HCT116 (cell line): ENCODE measurements around the gene ATP2B3. TPM values are rescaled to one million over a fixed set of nuclear protein-coding genes. Genes with fewer than 3 reads are reported as not detected.

Experiments
- ATAC-seq: fragments of 200-7000 bp; cut with Tn5 transposase; 2 replicates; pipeline ENCODE4 v1.9.1; 2020; ENCODE audit warnings: mild to moderate bottlenecking, moderate library complexity
- BruUV-seq: library from RNA; stranded (reverse); fragments of 400-500 nt; replicated peaks from 2 replicates; lab custom pipeline; 2021; lab: Mats Ljungman, UMichigan
- CTCF ChIA-PET: fragments of 300-600 bp; sonication (Branson Sonifier 250); formaldehyde crosslinking; loops from one replicate; lab custom pipeline; 2021; ENCODE audit warnings: antibody characterized with exemption; lab: Charles Lee
- POLR2A ChIA-PET: fragments of 300-600, 350-600 bp; sonication (Branson Sonifier 250); formaldehyde crosslinking; loops from one replicate; lab custom pipeline; 2021; ENCODE audit warnings: antibody characterized with exemption; lab: Charles Lee
- RAD21 ChIA-PET, 2 experiments: fragments of 300-600 bp; sonication (Branson Sonifier 250); formaldehyde crosslinking; loops; one replicate each; lab custom pipeline; 2023; ENCODE audit warnings: low total read pairs in 2 of 2; ENCODE audit not compliant: uncharacterized antibody in 2 of 2, unreplicated experiment in 2 of 2, low non-redundant PET in 1 of 2; lab: Charles Lee
- DNase-seq: peaks from one replicate; pipeline ENCODE4 v3.0.0-alpha.2; 2010; ENCODE audit warnings: low read depth, low spot score
- H2AFZ ChIP-seq: fragments of 200-600 bp; shearing (Covaris generic), sonication (generic); 2 replicates; pipeline ENCODE4 v1.6.1; 2017; ENCODE audit warnings: low read depth, mixed run types, mixed read lengths, antibody characterized with exemption, low read length; ENCODE audit not compliant: poor library complexity, severe bottlenecking
- H3K27ac ChIP-seq: 2 replicates; pipeline ENCODE4 v1.5.1; 2012; ENCODE audit warnings: low read depth, low read length
- H3K27me3 ChIP-seq: fragments of 200-600 bp; sonication (generic); 2 replicates; pipeline ENCODE4 v1.6.1; 2016; ENCODE audit warnings: mixed run types, low read length, mixed read lengths; ENCODE audit not compliant: insufficient read depth
- H3K36me3 ChIP-seq, 2 experiments: fragments of 200-500 bp in 1 of 2; fragments of 200-600 bp in 1 of 2; sonication (Bioruptor generic) in 1 of 2; sonication (generic) in 1 of 2; 2 replicates each; pipeline versions ENCODE4 v1.5.1 to v1.6.1; 2014 to 2016; ENCODE audit warnings: low read length in 2 of 2, inconsistent platforms in 1 of 2, mixed read lengths in 1 of 2, mixed run types in 1 of 2; ENCODE audit not compliant: insufficient read depth in 2 of 2, control insufficient read depth in 1 of 2
- H3K4me1 ChIP-seq, 2 experiments: fragments of 200-600 bp in 1 of 2; sonication (generic) in 1 of 2; 2 replicates each; pipeline versions ENCODE4 v1.5.1 to v1.6.1; 2012 to 2017; ENCODE audit warnings: low read length in 2 of 2, inconsistent platforms in 1 of 2, mild to moderate bottlenecking in 1 of 2, mixed read lengths in 1 of 2, mixed run types in 1 of 2, moderate library complexity in 1 of 2; ENCODE audit not compliant: insufficient read depth in 2 of 2, control insufficient read depth in 1 of 2
- H3K4me2 ChIP-seq: fragments of 200-600 bp; sonication (generic); 2 replicates; pipeline ENCODE4 v1.6.1; 2017; ENCODE audit warnings: mixed run types, low read length, mixed read lengths
- H3K4me3 ChIP-seq, 2 experiments: fragments of 200-600 bp in 1 of 2; sonication (generic) in 1 of 2; replicated peaks in 1 of 2; 2 replicates each; pipeline ENCODE4 v1.5.1; 2011 to 2016; ENCODE audit warnings: low read length in 2 of 2, control low read depth in 1 of 2, low read depth in 1 of 2, mild to moderate bottlenecking in 1 of 2, mixed read lengths in 1 of 2, mixed run types in 1 of 2
- H3K79me2 ChIP-seq: fragments of 200-600 bp; sonication (generic); 2 replicates; pipeline ENCODE4 v1.6.1; 2017; ENCODE audit warnings: mild to moderate bottlenecking, mixed run types, low read length, moderate library complexity, mixed read lengths; ENCODE audit not compliant: insufficient read depth
- H3K9ac ChIP-seq: fragments of 200-600 bp; sonication (generic); 2 replicates; pipeline ENCODE4 v1.6.1; 2016; ENCODE audit warnings: low read length, mixed read lengths
- H3K9me2 ChIP-seq: fragments of 200-600 bp; sonication (generic), shearing (Covaris generic); 2 replicates; pipeline ENCODE4 v1.6.1; 2017; ENCODE audit warnings: mixed run types, mild to moderate bottlenecking, moderate library complexity; ENCODE audit not compliant: insufficient read depth
- H3K9me3 ChIP-seq, 2 experiments: fragments of 200-500 bp in 1 of 2; fragments of 200-600 bp in 1 of 2; sonication (Bioruptor generic) in 1 of 2; sonication (generic) in 1 of 2; 2 replicates each; pipeline ENCODE4 v1.6.1; 2014 to 2017; ENCODE audit warnings: low read length in 2 of 2, mixed read lengths in 2 of 2, inconsistent platforms in 1 of 2, low read depth in 1 of 2, mild to moderate bottlenecking in 1 of 2, mixed run types in 1 of 2, moderate library complexity in 1 of 2; ENCODE audit not compliant: control insufficient read depth in 1 of 2, insufficient read depth in 1 of 2
- H4K20me1 ChIP-seq: fragments of 200-600 bp; sonication (generic), shearing (Covaris generic); 2 replicates; pipeline ENCODE4 v1.6.1; 2017; ENCODE audit warnings: mixed run types, mild to moderate bottlenecking, moderate library complexity; ENCODE audit not compliant: insufficient read depth
- ATF3 ChIP-seq: IDR thresholded peaks from 2 replicates; pipeline ENCODE4 v1.6.1; 2012
- CBX3 ChIP-seq: IDR thresholded peaks from 2 replicates; pipeline ENCODE4 v1.6.1; 2012; ENCODE audit warnings: low read depth
- CEBPB ChIP-seq: IDR thresholded peaks from 2 replicates; pipeline ENCODE4 v1.6.1; 2012; ENCODE audit warnings: low read depth
- EGR1 ChIP-seq: IDR thresholded peaks from 2 replicates; pipeline ENCODE4 v1.6.1; 2012; ENCODE audit warnings: low read depth
- EZH2 ChIP-seq: fragments of 200-600 bp; sonication (generic); IDR thresholded peaks from 2 replicates; pipeline ENCODE4 v1.6.1; 2017; ENCODE audit warnings: antibody characterized with exemption, mixed run types
- POLR2A ChIP-seq: IDR thresholded peaks from 2 replicates; pipeline ENCODE4 v1.7.0; 2011; ENCODE audit warnings: borderline replicate concordance; ENCODE audit not compliant: insufficient read depth, insufficient read length; ENCODE audit errors: extremely low read depth
- POLR2AphosphoS5 ChIP-seq: IDR thresholded peaks from 2 replicates; pipeline ENCODE4 v1.6.1; 2011; ENCODE audit warnings: mild to moderate bottlenecking, low read depth, low read length, moderate library complexity
- SIN3A ChIP-seq: IDR thresholded peaks from 2 replicates; pipeline ENCODE4 v1.6.1; 2012; ENCODE audit warnings: low read depth
- SP1 ChIP-seq: IDR thresholded peaks from 2 replicates; pipeline ENCODE4 v1.6.1; 2012; ENCODE audit warnings: low read depth
- YY1 ChIP-seq: IDR thresholded peaks from 2 replicates; pipeline ENCODE4 v1.6.1; 2011; ENCODE audit warnings: low read length, low read depth, moderate library complexity, mild to moderate bottlenecking; ENCODE audit not compliant: insufficient replicate concordance; ENCODE audit errors: extremely low read depth
- intact Hi-C: fragments of 100-400 bp; cut with micrococcal nuclease; formaldehyde crosslinking; loops from 2 replicates; pipeline ENCODE4 v1.10.0; 2022
- total RNA-seq: library from RNA; stranded (reverse); gene quantifications from one replicate; pipeline ENCODE4 v1.2.1, GENCODE V29; 2021; ENCODE audit not compliant: unreplicated experiment
- TF ChIP-seq, protein P1 (sequence below), 3 experiments: fragments of 200-600 bp in 1 of 3; sonication (generic) in 1 of 3; IDR thresholded peaks in 2 of 3; conservative IDR thresholded peaks in 1 of 3; 2 replicates each; pipeline ENCODE4 v1.5.1; 2012 to 2017; ENCODE audit warnings: low read depth in 2 of 3, low read length in 2 of 3, antibody characterized with exemption in 1 of 3, borderline replicate concordance in 1 of 3, control low read depth in 1 of 3, mild to moderate bottlenecking in 1 of 3, mixed read lengths in 1 of 3, mixed run types in 1 of 3, moderate library complexity in 1 of 3; ENCODE audit not compliant: insufficient read depth in 1 of 3

The ATP2B3 gene
- total RNA-seq, 1 experiment from 2014 or later, result not detected

DNA sequence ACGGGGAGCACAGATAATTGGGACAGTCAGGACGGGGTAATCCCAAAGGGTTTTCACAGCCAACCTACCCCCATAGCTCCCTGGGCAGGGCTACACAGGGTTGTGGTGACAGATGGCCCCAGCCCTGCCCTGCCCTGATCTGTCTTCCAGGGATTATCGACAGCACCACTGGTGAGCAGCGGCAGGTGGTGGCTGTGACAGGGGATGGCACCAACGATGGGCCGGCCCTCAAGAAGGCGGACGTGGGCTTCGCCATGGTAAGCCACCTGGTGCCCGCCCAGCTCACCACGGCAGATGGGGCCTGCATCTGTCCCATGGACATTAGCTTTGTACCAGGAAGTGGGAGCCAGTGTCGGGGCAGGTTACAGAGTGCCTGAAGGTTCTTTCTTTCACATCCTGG lies 39.3 kb downstream of the ATP2B3 start (continued):
- TF ChIP-seq YY1, result no peak
- TF ChIP-seq CBX3, result no peak
- no peak for TF ChIP-seq EGR1
- no peak for TF ChIP-seq ATF3
- no peak for TF ChIP-seq CEBPB
- TF ChIP-seq POLR2A, result no peak
- TF ChIP-seq SIN3A, result no peak
- TF ChIP-seq, protein P1, sequence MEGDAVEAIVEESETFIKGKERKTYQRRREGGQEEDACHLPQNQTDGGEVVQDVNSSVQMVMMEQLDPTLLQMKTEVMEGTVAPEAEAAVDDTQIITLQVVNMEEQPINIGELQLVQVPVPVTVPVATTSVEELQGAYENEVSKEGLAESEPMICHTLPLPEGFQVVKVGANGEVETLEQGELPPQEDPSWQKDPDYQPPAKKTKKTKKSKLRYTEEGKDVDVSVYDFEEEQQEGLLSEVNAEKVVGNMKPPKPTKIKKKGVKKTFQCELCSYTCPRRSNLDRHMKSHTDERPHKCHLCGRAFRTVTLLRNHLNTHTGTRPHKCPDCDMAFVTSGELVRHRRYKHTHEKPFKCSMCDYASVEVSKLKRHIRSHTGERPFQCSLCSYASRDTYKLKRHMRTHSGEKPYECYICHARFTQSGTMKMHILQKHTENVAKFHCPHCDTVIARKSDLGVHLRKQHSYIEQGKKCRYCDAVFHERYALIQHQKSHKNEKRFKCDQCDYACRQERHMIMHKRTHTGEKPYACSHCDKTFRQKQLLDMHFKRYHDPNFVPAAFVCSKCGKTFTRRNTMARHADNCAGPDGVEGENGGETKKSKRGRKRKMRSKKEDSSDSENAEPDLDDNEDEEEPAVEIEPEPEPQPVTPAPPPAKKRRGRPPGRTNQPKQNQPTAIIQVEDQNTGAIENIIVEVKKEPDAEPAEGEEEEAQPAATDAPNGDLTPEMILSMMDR (IDR thresholded peaks at IDR 0.05 in 2 of 3, conservative IDR thresholded peaks at IDR 0.05 in 1 of 3; ENCODE audit: borderline replicate concordance in 1 of 3, insufficient read depth in 1 of 3, low read depth in 2 of 3, low read length in 2 of 3), result no peak
- TF ChIP-seq SP1, result no peak
- no peak for TF ChIP-seq POLR2AphosphoS5
- no peak for TF ChIP-seq EZH2

DNA sequence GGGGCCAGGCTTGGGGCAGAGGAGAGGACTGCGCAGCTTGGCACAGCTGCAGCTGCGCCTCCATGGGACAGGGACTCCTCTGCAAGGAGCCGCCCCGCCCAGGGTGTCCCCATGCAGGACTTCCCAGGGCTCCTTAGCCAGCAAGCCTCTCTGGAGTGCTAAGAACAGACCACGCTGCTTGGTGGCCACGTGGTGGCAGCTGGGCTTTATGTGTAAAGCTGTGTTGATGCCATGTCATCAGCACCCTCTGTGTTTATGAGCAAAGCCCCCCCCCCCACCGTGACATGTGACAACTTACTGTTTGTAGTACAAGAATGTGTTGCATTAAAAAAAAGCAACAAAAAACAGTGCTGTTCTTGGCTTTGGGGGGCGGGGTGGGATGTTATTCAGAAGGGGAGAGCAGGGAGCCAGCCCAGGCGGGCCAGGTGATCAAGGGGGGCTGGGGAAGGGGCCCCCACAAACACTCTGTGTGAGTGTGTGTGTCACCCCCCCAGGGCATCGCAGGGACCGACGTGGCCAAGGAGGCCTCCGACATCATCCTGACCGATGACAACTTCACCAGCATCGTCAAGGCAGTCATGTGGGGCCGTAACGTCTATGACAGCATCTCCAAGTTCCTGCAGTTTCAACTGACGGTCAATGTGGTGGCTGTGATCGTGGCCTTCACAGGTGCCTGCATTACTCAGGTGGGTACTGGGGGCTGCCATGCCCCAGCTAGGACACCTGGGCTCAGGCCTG lies 40.3 kb downstream of the ATP2B3 start:
- H4K20me1 ChIP-seq, result no peaks in the 10 kb centered on the region
- H2AFZ ChIP-seq, result no peak overlapping the region
- no TSS peak for BruUV-seq
- ATAC-seq (no peak), DNase-seq (no peak)
- no peaks in the 10 kb centered on the region for H3K9me2 ChIP-seq
- ChIA-PET CTCF (no interaction called here), RAD21 (no interaction called here), POLR2A (no interaction called here)
- H3K27me3 ChIP-seq, result no peaks in the 10 kb centered on the region
- H3K79me2 ChIP-seq, result no peaks in the 10 kb centered on the region
- H3K4me3 ChIP-seq, result no peak overlapping the region
- TF ChIP-seq, protein P1 (IDR thresholded peaks at IDR 0.05 in 2 of 3, conservative IDR thresholded peaks at IDR 0.05 in 1 of 3; ENCODE audit: borderline replicate concordance in 1 of 3, insufficient read depth in 1 of 3, low read depth in 2 of 3, low read length in 2 of 3), result 0 out of 6 replicates have a peak, but pooled peaks of 1 of the 3 experiments have one; percentile 8
- TF ChIP-seq EZH2, result no peak
- H3K27ac ChIP-seq, result no peak overlapping the region
- no peaks in the 10 kb centered on the region for H3K36me3 ChIP-seq
- intact Hi-C loops, result loop anchor here (5.0 kb wide), 1 partner anchor 150 kb away; no protein-coding TSS in a partner anchor
- H3K9ac ChIP-seq, result no peak overlapping the region
- no peaks in the 10 kb centered on the region for H3K4me1 ChIP-seq
- H3K9me3 ChIP-seq, result no peaks in the 10 kb centered on the region
- no peak overlapping the region for H3K4me2 ChIP-seq
